Kidney (tissue), 14 donors: ENCODE data around the gene GNG7. TPM values are rescaled to one million over a fixed set of nuclear protein-coding genes. Genes with fewer than 3 reads are reported as not detected.

Source experiments
- DNase-seq, 5 donors: peaks; one replicate each; pipeline ENCODE4 v3.0.0-alpha.2; 2013 to 2020
- FAIRE-seq: peaks from 2 replicates; lab custom pipeline; 2012; peaks lifted over from hg19 to GRCh38; lab: Jason Lieb, UNC
- H3K27ac ChIP-seq, 2 donors: one replicate each; pipeline ENCODE4 v1.7.0; 2013; ENCODE audit warnings: low read depth in 2 of 2, low read length in 2 of 2, inconsistent platforms in 1 of 2
- H3K27me3 ChIP-seq: one replicate; pipeline ENCODE4 v1.7.1; 2013; ENCODE audit warnings: low read length, inconsistent platforms; ENCODE audit not compliant: control insufficient read depth, insufficient read depth
- H3K36me3 ChIP-seq, 3 donors: one replicate each; pipeline versions ENCODE4 v1.7.0 to v1.7.1; 2013; ENCODE audit warnings: low read length in 3 of 3, control low read depth in 1 of 3, inconsistent platforms in 1 of 3; ENCODE audit not compliant: insufficient read depth in 3 of 3, control insufficient read depth in 2 of 3
- H3K4me1 ChIP-seq, 3 donors: one replicate each; pipeline versions ENCODE4 v1.7.0 to v1.7.1; 2013; ENCODE audit warnings: low read length in 3 of 3, inconsistent platforms in 1 of 3, low read depth in 1 of 3; ENCODE audit not compliant: control insufficient read depth in 2 of 3, insufficient read depth in 2 of 3
- H3K4me3 ChIP-seq, 3 donors: one replicate each; pipeline versions ENCODE4 v1.7.0 to v1.8.1; 2013; ENCODE audit warnings: low read length in 3 of 3, control low read depth in 1 of 3, inconsistent platforms in 1 of 3
- H3K9ac ChIP-seq, 3 donors: one replicate each; pipeline versions ENCODE4 v1.7.0 to v1.7.1; 2013; ENCODE audit warnings: low read length in 3 of 3, control low read depth in 1 of 3, inconsistent platforms in 1 of 3
- H3K9me3 ChIP-seq, 3 donors: one replicate each; pipeline versions ENCODE4 v1.7.0 to v1.7.1; 2013; ENCODE audit warnings: low read length in 3 of 3, control low read depth in 1 of 3, inconsistent platforms in 1 of 3; ENCODE audit not compliant: control insufficient read depth in 2 of 3, insufficient read depth in 1 of 3
- CTCF ChIP-seq: IDR thresholded peaks from 3 replicates; pipeline ENCODE4 v1.5.1; 2012; ENCODE audit warnings: mild to moderate bottlenecking, moderate library complexity, borderline replicate concordance; ENCODE audit not compliant: insufficient read depth; ENCODE audit errors: extremely low read depth
- intact Hi-C: fragments of 100-400 bp; cut with DNase I; formaldehyde crosslinking; loops from one replicate; pipeline ENCODE4 v1.11.1; 2022
- polyA plus RNA-seq: library from polyadenylated mRNA; stranded (reverse); fragments of 350-450 nt; fragmentation: Illumina TruSeq; extraction: RNeasy Lipid Tissue Mini Kit (QIAGEN cat#74804); gene quantifications from one replicate; pipeline ENCODE4 v1.2.3, GENCODE V29; 2014; ENCODE audit warnings: low read depth, low replicate concordance; ENCODE audit not compliant: insufficient read depth
- total RNA-seq: library from RNA; stranded (reverse); fragmentation: NEBNext Ultra II Directional; extraction: Animal tissue kit (Norgen Biotek cat#: 25700); gene quantifications from one replicate; pipeline ENCODE4 v1.2.1, GENCODE V29; 2021
- donor health status: control.
- donor health status: control.
- donor health status: control.
- donor health status: control.
- donor health status: control.
- donor health status: DM: yes; HTN: yes; CAD: no.
- donor health status: Normal renal cell carcinoma (clear cell type).

The GNG7 gene
- total and polyA plus RNA-seq, 2 donors from 2014 or later = 9.9 to 13.4 TPM

- H3K27ac ChIP-seq = no peak overlapping the region
- H3K27me3 ChIP-seq = no peaks in the 10 kb centered on the region
- H3K36me3 ChIP-seq = no peaks in the 10 kb centered on the region
- H3K4me1 ChIP-seq = no peaks in the 10 kb centered on the region
- no peaks in the 10 kb centered on the region for H3K9me3 ChIP-seq
- DNase-seq = no peak
- intact Hi-C loops = loop anchor here (5.0 kb wide), 1 partner anchor 104 kb away; no protein-coding TSS in a partner anchor
- no peak overlapping the region for H3K4me3 ChIP-seq
- FAIRE-seq = no peak
- H3K9ac ChIP-seq = no peak overlapping the region
- TF ChIP-seq CTCF = no peak
Measured at GRCh38 chr19:2750808-2751437, 48.4 kb upstream of the GNG7 start.

DNA sequence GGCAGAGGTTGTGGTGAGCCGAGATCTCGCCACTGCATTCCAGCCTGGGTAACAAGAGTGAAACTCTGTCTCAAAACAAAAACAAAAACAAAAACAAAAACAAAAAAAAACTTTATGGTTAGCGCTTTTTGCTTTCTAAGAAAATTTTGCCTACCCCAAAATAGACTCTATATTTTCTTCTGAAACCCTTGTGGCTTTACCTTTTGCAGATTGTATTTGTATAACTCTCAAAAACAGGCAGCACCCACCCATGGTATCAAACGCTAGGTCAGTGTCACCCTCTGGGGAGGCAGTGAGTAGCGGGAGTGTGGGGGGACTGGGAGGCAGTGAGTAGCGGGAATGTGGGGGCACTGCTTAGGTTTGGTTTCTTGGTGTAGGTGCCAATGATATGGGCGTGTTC, 44.9 kb upstream of the GNG7 start:
- no peak overlapping the region for H3K27ac ChIP-seq
- FAIRE-seq (no peak), DNase-seq (no peak)
- H3K36me3 ChIP-seq = no peaks in the 10 kb centered on the region
- intact Hi-C loops = no loop called here
- TF ChIP-seq CTCF = no peak
- no peak overlapping the region for H3K4me3 ChIP-seq
- H3K9me3 ChIP-seq = no peaks in the 10 kb centered on the region
- no peaks in the 10 kb centered on the region for H3K4me1 ChIP-seq
- no peaks in the 10 kb centered on the region for H3K27me3 ChIP-seq
- no peak overlapping the region for H3K9ac ChIP-seq

- DNase-seq (no peak), FAIRE-seq (no peak)
- intact Hi-C loops = no loop called here
- no peak for TF ChIP-seq CTCF
- Histone ChIP-seq H3K9me3 (no peaks in the 10 kb centered on the region), H3K36me3 (no peaks in the 10 kb centered on the region), H3K9ac (no peak overlapping the region), H3K27ac (no peak overlapping the region), H3K4me3 (no peak overlapping the region), H3K27me3 (no peaks in the 10 kb centered on the region), H3K4me1 (peaks cover 0 to 4% (median 0%) of the 10 kb centered on the region in 3 donors)
Measured at GRCh38 chr19:2744113-2744512, 41.6 kb upstream of the GNG7 start.

- Histone ChIP-seq H3K36me3 (no peaks in the 10 kb centered on the region), H3K9ac (no peak overlapping the region), H3K9me3 (no peaks in the 10 kb centered on the region), H3K27me3 (no peaks in the 10 kb centered on the region), H3K4me3 (no peak overlapping the region), H3K27ac (no peak overlapping the region), H3K4me1 (peaks cover 0 to 6% (median 0%) of the 10 kb centered on the region in 3 donors)
- FAIRE-seq (no peak), DNase-seq (no peak)
- no peak for TF ChIP-seq CTCF
- intact Hi-C loops = no loop called here
Measured at GRCh38 chr19:2743099-2743498, 40.6 kb upstream of the GNG7 start.
